MM.1S (cell line): ENCODE measurements around the gene SOX10.

ENCODE experiments used
- EZH2 ChIP-seq: fragments of 300-600 bp; sonication (generic); optimal IDR thresholded peaks from 2 replicates; pipeline ENCODE3; 2017; ENCODE audit warnings: low read depth, mild to moderate bottlenecking, antibody characterized with exemption, low read length, mixed read lengths
- EZH2phosphoT487 ChIP-seq: fragments of 300-600 bp; sonication (generic); IDR thresholded peaks from 2 replicates; pipeline ENCODE4 v1.6.1; 2018; ENCODE audit warnings: antibody characterized with exemption, low read length
- TF ChIP-seq, protein P1 (sequence below): fragments of 300-600 bp; sonication (generic); IDR thresholded peaks from 2 replicates; pipeline ENCODE4 v1.5.1; 2016; ENCODE audit warnings: antibody characterized with exemption, low read length, mixed read lengths

DNA sequence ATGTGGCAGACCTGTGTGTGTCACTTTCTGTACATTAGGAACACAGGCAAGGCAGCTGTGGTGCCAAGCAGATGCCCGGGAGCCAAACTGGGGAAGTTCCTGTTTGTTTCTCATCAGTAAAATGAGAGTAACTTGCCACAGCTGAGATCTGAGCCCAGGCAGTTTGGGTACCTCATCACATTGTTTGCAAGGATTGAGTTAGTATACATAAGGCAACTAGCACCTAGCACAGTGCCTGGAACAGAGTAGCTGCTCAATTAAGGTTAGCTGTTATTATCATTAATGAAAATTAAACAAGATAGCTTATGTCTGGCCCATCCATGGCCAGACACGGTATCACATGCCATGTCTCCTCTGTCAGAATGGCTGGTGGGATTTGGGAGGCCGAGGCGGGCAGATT, 7.8 kb downstream of the SOX10 start:
- TF ChIP-seq, protein P1, sequence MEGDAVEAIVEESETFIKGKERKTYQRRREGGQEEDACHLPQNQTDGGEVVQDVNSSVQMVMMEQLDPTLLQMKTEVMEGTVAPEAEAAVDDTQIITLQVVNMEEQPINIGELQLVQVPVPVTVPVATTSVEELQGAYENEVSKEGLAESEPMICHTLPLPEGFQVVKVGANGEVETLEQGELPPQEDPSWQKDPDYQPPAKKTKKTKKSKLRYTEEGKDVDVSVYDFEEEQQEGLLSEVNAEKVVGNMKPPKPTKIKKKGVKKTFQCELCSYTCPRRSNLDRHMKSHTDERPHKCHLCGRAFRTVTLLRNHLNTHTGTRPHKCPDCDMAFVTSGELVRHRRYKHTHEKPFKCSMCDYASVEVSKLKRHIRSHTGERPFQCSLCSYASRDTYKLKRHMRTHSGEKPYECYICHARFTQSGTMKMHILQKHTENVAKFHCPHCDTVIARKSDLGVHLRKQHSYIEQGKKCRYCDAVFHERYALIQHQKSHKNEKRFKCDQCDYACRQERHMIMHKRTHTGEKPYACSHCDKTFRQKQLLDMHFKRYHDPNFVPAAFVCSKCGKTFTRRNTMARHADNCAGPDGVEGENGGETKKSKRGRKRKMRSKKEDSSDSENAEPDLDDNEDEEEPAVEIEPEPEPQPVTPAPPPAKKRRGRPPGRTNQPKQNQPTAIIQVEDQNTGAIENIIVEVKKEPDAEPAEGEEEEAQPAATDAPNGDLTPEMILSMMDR = no peak
- TF ChIP-seq EZH2 = no peak
- TF ChIP-seq EZH2phosphoT487 = no peak
